ENCODE data around the gene HOXA9. TPM values are rescaled to one million over a fixed set of nuclear protein-coding genes. Genes with fewer than 3 reads are reported as not detected.

The HOXA9 gene
- total and polyA plus RNA-seq, 5 donors from 2014 or later = 0.20 to 1.1 TPM; not detected in 3

DNA sequence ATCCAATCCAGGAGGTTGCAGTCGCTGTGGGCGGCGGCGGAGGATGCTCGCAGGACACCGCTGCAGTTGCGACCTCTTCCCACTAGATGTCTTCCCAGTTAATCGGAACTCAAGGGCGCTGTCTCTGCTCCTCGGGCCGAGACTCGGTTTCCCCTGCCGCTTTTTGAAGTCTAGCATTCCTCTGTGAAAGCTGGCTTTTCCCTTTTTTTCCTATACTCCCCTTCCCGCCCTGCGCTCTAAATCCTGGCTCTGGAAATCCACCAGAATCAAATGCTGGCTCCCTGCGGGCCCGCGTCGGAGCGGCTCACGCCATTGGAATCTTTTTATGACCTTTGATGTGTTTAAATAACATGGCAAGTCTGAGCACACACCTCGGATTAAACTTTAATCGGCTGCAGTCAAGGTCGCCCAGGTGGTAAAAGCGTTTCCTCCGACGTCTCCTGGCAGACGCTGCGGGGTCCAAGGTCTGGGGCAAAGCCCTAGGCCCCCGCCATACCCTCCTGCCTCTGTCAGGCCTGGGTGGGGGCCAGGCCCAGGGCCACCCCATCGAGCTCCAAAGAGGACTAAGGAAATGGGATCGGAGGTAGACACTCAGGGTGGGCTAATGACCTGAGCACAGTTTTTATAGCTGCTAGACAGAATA is 45.2 kb upstream of the HOXA9 start:
- peak overlapping the region in 3 of 4 donors; percentile 27 to 62 (median 59) for H3K4me3 Mint-ChIP-seq
- Histone ChIP-seq H3K4me3 (ENCODE audit: low read depth, low read length) (no peak overlapping the region), H3K9me3 (ENCODE audit: control insufficient read depth in 2 of 2, low read length in 2 of 2) (no peaks in the 10 kb centered on the region), H3K27me3 (ENCODE audit: control insufficient read depth, insufficient read depth, low read length) (peaks cover 61% of the 10 kb centered on the region), H3K27ac (ENCODE audit: insufficient read depth, low read length, poor library complexity, severe bottlenecking) (no peak overlapping the region), H3K4me1 (ENCODE audit: control insufficient read depth, insufficient read depth, low read length, poor library complexity, severe bottlenecking) (peaks cover 9% of the 10 kb centered on the region), H3K36me3 (ENCODE audit: control insufficient read depth, insufficient read depth, low read length) (no peaks in the 10 kb centered on the region)
- ATAC-seq (ENCODE audit: low read depth in 2 of 2) (peak in 1 of 2 donors; percentile 37), DNase-seq (peak in 1 of 3 donors; percentile 44)
- H3K9me3 Mint-ChIP-seq = no peaks in the 10 kb centered on the region
- peaks cover 96% of the 10 kb centered on the region for H3K27me3 Mint-ChIP-seq
- peaks cover 3% of the 10 kb centered on the region for H3K36me3 Mint-ChIP-seq
- H3K4me1 Mint-ChIP-seq = peaks cover 5 to 24% (median 10%) of the 10 kb centered on the region in 4 donors
- H3K27ac Mint-ChIP-seq = no peak overlapping the region

DNA sequence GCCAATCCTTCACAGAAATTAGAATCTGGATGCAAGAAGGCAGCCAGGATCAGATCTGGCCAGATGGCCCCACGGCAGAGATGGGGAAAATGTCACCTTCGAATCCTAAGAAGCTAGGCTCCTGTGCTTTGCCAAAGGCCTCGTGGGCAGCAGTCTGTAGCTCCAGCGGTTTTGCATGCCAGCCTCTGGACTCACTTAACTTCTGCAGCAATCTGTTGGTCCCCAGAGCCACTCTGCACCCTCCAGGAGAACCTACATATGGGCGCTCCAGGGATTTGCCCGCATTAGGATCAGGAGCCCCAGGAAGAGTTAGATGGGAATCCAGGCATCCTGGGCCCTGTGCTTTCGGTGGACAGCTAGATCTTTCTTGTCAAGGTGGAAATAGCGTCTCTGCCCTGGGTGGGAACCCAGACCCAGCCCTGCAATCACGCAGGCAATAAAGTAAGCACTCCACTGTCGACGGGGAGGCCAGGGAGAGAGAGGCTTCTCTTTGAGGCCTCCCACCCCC is 44.6 kb upstream of the HOXA9 start:
- DNase-seq (no peak), ATAC-seq (ENCODE audit: low read depth in 2 of 2) (no peak)
- Histone ChIP-seq H3K9me3 (ENCODE audit: control insufficient read depth in 2 of 2, low read length in 2 of 2) (no peaks in the 10 kb centered on the region), H3K27ac (ENCODE audit: insufficient read depth, low read length, poor library complexity, severe bottlenecking) (no peak overlapping the region), H3K4me3 (ENCODE audit: low read depth, low read length) (no peak overlapping the region), H3K36me3 (ENCODE audit: control insufficient read depth, insufficient read depth, low read length) (no peaks in the 10 kb centered on the region), H3K4me1 (ENCODE audit: control insufficient read depth, insufficient read depth, low read length, poor library complexity, severe bottlenecking) (peaks cover 14% of the 10 kb centered on the region), H3K27me3 (ENCODE audit: control insufficient read depth, insufficient read depth, low read length) (peaks cover 60% of the 10 kb centered on the region)
- Mint-ChIP-seq H3K9me3 (no peaks in the 10 kb centered on the region), H3K36me3 (peaks cover 3% of the 10 kb centered on the region), H3K27ac (no peak overlapping the region), H3K4me1 (peaks cover 5 to 27% (median 13%) of the 10 kb centered on the region in 4 donors), H3K27me3 (peaks cover 97% of the 10 kb centered on the region), H3K4me3 (peak overlapping the region in 1 of 4 donors; percentile 59)

DNA sequence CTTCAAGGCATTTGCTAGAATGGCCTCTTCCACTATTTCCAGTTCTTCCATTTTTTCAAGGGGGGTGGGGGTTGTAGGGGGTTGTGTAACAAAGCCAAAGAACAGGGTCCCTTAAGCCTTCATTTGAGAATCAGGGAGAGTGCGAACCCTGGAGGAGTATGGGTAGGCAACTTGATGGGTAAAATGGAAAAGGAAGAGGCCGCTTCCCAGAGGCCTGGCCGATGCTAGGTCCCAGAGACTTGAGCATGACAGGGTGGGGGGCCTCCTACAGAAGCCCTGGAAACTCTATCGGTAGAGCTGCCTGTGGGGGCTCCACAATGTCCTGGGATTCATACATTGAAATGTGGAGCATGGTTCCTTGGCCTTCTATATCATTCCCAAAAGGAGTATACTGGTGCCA is 43.7 kb upstream of the HOXA9 start:
- DNase-seq (no peak), ATAC-seq (ENCODE audit: low read depth in 2 of 2) (no peak)
- Mint-ChIP-seq H3K27me3 (peaks cover 97% of the 10 kb centered on the region), H3K4me3 (no peak overlapping the region), H3K9me3 (peaks cover 0 to 7% (median 0%) of the 10 kb centered on the region in 7 donors), H3K36me3 (peaks cover 3% of the 10 kb centered on the region), H3K27ac (no peak overlapping the region), H3K4me1 (peaks cover 5 to 28% (median 15%) of the 10 kb centered on the region in 4 donors)
- Histone ChIP-seq H3K27me3 (ENCODE audit: control insufficient read depth, insufficient read depth, low read length) (peaks cover 63% of the 10 kb centered on the region), H3K9me3 (ENCODE audit: control insufficient read depth in 2 of 2, low read length in 2 of 2) (no peaks in the 10 kb centered on the region), H3K4me1 (ENCODE audit: control insufficient read depth, insufficient read depth, low read length, poor library complexity, severe bottlenecking) (peaks cover 20% of the 10 kb centered on the region), H3K27ac (ENCODE audit: insufficient read depth, low read length, poor library complexity, severe bottlenecking) (no peak overlapping the region), H3K36me3 (ENCODE audit: control insufficient read depth, insufficient read depth, low read length) (no peaks in the 10 kb centered on the region), H3K4me3 (ENCODE audit: low read depth, low read length) (no peak overlapping the region)

DNA sequence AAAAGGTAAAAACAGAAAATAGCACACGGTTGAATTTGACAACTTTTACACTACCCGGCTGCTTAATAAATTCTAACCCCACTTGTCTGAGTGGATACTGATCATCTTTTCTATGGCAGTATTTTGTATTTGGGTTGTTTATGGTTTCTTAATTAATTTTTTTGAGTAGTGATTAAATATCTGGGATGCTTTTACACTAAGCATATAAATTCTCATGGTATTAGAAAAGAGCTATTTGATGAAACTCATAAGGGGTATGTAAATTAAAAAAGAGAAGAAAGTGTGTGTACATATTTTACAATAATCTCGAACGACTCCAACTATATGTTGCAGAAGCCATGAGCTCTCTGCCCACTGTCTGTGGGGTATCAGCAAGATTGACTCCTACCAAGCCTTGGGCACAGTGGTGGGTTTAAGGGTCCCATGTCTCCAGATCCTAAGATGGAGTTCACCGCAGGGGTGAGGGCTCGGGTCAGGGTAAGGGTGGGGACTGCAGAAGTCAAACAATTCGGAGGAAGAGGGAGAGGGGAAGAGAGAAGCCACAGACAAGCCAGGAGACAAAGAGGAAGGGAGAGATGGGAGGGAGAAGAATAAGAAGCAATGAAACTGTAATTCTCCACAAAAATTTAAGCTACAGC is 42.1 kb upstream of the HOXA9 start:
- H3K4me3 ChIP-seq (ENCODE audit: low read depth, low read length) = no peak overlapping the region
- no peak overlapping the region for H3K27ac ChIP-seq (ENCODE audit: insufficient read depth, low read length, poor library complexity, severe bottlenecking)
- H3K9me3 ChIP-seq (ENCODE audit: control insufficient read depth in 2 of 2, low read length in 2 of 2) = no peaks in the 10 kb centered on the region
- peaks cover 20% of the 10 kb centered on the region for H3K4me1 ChIP-seq (ENCODE audit: control insufficient read depth, insufficient read depth, low read length, poor library complexity, severe bottlenecking)
- Mint-ChIP-seq H3K4me1 (peaks cover 5 to 31% (median 18%) of the 10 kb centered on the region in 4 donors), H3K27ac (no peak overlapping the region), H3K4me3 (peak overlapping the region in 1 of 4 donors; percentile 58), H3K9me3 (peaks cover 0 to 11% (median 0%) of the 10 kb centered on the region in 7 donors), H3K27me3 (peaks cover 100% of the 10 kb centered on the region), H3K36me3 (peaks cover 3% of the 10 kb centered on the region)
- ATAC-seq (ENCODE audit: low read depth in 2 of 2) = no peak
- DNase-seq = no peak
- peaks cover 67% of the 10 kb centered on the region for H3K27me3 ChIP-seq (ENCODE audit: control insufficient read depth, insufficient read depth, low read length)
- no peaks in the 10 kb centered on the region for H3K36me3 ChIP-seq (ENCODE audit: control insufficient read depth, insufficient read depth, low read length)

DNA sequence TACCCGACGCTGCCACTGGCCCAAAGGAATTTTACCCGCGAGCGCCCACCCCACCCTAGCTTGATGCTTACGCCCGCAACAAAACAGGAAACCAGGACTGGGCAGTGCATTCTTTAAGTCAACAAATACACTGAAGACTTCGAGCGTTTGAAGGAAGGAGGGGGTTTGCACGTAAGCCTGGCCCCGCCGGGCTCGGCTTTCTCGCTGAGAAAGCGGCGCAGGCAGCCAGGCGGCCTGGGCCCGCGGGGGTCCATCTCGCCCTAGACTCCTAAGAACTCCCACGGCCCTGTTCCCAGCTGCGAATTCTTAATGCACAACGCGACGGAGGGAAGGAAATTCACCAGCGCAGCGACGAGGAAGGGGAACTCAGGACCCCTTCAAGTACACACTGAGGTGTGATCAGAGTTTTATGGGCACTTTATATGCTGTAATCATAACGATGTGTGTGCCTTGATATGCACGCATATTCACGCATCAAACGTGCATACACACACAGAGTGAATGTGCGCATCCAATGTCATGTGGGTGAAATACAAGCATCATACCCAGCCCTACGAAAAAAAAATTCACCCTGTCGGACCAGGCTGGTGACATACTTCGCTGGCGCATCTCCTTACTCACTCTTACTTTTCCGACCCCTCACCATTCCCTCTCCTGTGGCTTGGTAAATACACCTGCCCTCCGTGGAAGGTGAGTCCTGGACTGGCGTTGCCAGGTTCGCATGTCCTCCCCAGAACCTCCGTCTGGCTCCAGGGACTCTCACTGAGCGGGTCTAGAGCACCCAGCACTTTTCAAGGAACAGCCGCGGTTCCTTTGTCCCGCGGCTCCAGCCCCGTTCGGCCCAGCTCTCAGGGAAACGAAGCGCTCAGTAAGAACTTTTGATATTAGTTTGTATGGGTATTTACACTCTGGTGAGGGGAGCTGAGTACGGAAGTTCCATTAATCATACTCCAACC is 40.3 kb upstream of the HOXA9 start:
- H3K27ac ChIP-seq (ENCODE audit: insufficient read depth, low read length, poor library complexity, severe bottlenecking) = no peak overlapping the region
- no peak overlapping the region for H3K4me3 ChIP-seq (ENCODE audit: low read depth, low read length)
- H3K9me3 Mint-ChIP-seq = peaks cover 0 to 20% (median 0%) of the 10 kb centered on the region in 7 donors
- DNase-seq (no peak), ATAC-seq (ENCODE audit: low read depth in 2 of 2) (no peak)
- peaks cover 62% of the 10 kb centered on the region for H3K27me3 ChIP-seq (ENCODE audit: control insufficient read depth, insufficient read depth, low read length)
- H3K27me3 Mint-ChIP-seq = peaks cover 100% of the 10 kb centered on the region
- H3K4me3 Mint-ChIP-seq = peak overlapping the region in 1 of 4 donors; percentile 56
- peaks cover 29% of the 10 kb centered on the region for H3K4me1 ChIP-seq (ENCODE audit: control insufficient read depth, insufficient read depth, low read length, poor library complexity, severe bottlenecking)
- no peak overlapping the region for H3K27ac Mint-ChIP-seq
- H3K9me3 ChIP-seq (ENCODE audit: control insufficient read depth in 2 of 2, low read length in 2 of 2) = no peaks in the 10 kb centered on the region
- H3K36me3 ChIP-seq (ENCODE audit: control insufficient read depth, insufficient read depth, low read length) = no peaks in the 10 kb centered on the region
- peaks cover 3% of the 10 kb centered on the region for H3K36me3 Mint-ChIP-seq
- peaks cover 5 to 42% (median 21%) of the 10 kb centered on the region in 4 donors for H3K4me1 Mint-ChIP-seq

DNA sequence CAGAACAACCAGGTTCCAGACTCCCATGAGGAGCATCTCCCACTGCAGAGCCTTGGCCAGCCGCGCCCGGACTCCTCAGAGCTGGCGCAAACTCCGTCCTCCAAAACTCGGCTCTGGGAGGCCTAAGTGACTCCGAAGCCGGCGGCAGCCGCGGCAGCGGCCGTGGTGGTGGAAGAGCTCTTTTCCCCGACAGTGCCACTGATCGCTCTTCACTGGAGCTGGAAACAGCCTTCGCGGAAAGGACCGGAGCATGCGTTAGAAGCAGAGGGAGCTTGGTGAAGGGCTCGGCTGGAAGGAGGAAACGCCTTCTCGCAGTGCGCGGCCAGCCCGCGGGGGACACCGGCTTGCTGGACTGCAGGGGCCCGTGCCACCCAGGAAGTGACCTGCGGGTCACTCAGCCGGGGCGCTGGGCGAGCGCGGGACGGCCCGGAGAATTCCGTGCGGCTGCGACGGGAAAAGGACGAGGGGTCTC is 39.5 kb upstream of the HOXA9 start:
- peaks cover 0 to 20% (median 0%) of the 10 kb centered on the region in 7 donors for H3K9me3 Mint-ChIP-seq
- no peak overlapping the region for H3K27ac ChIP-seq (ENCODE audit: insufficient read depth, low read length, poor library complexity, severe bottlenecking)
- H3K4me3 ChIP-seq (ENCODE audit: low read depth, low read length) = no peak overlapping the region
- H3K27me3 ChIP-seq (ENCODE audit: control insufficient read depth, insufficient read depth, low read length) = peaks cover 63% of the 10 kb centered on the region
- H3K36me3 ChIP-seq (ENCODE audit: control insufficient read depth, insufficient read depth, low read length) = no peaks in the 10 kb centered on the region
- ATAC-seq (ENCODE audit: low read depth in 2 of 2) = no peak
- peaks cover 5 to 39% (median 21%) of the 10 kb centered on the region in 4 donors for H3K4me1 Mint-ChIP-seq
- no peak for DNase-seq
- peak overlapping the region in 1 of 4 donors; percentile 19 for H3K4me3 Mint-ChIP-seq
- H3K27me3 Mint-ChIP-seq = peaks cover 96% of the 10 kb centered on the region
- H3K4me1 ChIP-seq (ENCODE audit: control insufficient read depth, insufficient read depth, low read length, poor library complexity, severe bottlenecking) = peaks cover 31% of the 10 kb centered on the region
- peaks cover 3% of the 10 kb centered on the region for H3K36me3 Mint-ChIP-seq
- H3K27ac Mint-ChIP-seq = peak overlapping the region in 1 of 3 donors; percentile 25
- no peaks in the 10 kb centered on the region for H3K9me3 ChIP-seq (ENCODE audit: control insufficient read depth in 2 of 2, low read length in 2 of 2)

DNA sequence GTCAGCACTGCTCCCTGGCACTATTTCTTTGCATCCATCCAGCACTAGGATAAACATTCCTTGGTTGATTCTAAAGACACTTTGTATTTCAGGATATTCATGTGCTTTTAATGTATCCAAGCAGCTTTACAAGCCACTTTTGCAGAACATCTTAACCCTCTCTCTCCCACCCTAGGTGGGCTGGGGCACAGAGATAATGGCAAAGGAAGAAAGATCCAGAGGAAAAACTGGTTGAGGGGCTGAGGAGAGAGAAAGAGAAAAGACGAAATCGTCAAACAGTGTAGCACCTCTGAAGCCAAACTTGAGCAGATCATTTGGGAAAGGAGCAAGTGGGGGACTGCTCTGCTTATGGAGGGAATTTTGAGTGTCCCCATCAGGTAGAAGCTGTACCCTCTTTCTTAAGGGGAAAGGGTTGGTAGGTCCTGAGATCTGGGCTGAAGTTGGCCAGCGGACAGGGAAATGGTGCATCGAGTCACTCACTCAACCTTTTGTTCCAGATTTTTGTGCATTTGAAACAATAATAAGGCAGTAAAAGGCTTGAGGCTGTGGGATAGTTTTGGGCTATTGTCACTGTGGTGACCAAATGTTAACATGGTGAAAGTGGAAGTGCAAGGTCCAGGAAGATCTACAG is 38.7 kb upstream of the HOXA9 start:
- no peak for DNase-seq
- Histone ChIP-seq H3K27me3 (ENCODE audit: control insufficient read depth, insufficient read depth, low read length) (peaks cover 63% of the 10 kb centered on the region), H3K4me1 (ENCODE audit: control insufficient read depth, insufficient read depth, low read length, poor library complexity, severe bottlenecking) (peaks cover 37% of the 10 kb centered on the region), H3K27ac (ENCODE audit: insufficient read depth, low read length, poor library complexity, severe bottlenecking) (no peak overlapping the region), H3K4me3 (ENCODE audit: low read depth, low read length) (no peak overlapping the region), H3K36me3 (ENCODE audit: control insufficient read depth, insufficient read depth, low read length) (no peaks in the 10 kb centered on the region), H3K9me3 (ENCODE audit: control insufficient read depth in 2 of 2, low read length in 2 of 2) (no peaks in the 10 kb centered on the region)
- Mint-ChIP-seq H3K27ac (no peak overlapping the region), H3K4me3 (no peak overlapping the region), H3K27me3 (peaks cover 91% of the 10 kb centered on the region), H3K4me1 (peaks cover 5 to 41% (median 21%) of the 10 kb centered on the region in 4 donors), H3K36me3 (peaks cover 3% of the 10 kb centered on the region), H3K9me3 (peaks cover 0 to 20% (median 0%) of the 10 kb centered on the region in 7 donors)
- no peak for ATAC-seq (ENCODE audit: low read depth in 2 of 2)

All from CD4-positive, CD25-positive, alpha-beta regulatory T cell (primary cell).